HepG2 (cell line): ENCODE measurements around the gene ATP5MG. TPM values are rescaled to one million over a fixed set of nuclear protein-coding genes. Genes with fewer than 3 reads are reported as not detected.

Experiments used
- CEBPZ ChIP-seq: IDR thresholded peaks from 2 replicates; pipeline ENCODE4 v1.6.1; 2012; ENCODE audit warnings: low read length, improper control_type of control experiment
- HNRNPH1 ChIP-seq: fragments of 200-400 bp; formaldehyde crosslinking; optimal IDR thresholded peaks from 2 replicates; pipeline ENCODE3; 2017; ENCODE audit warnings: mild to moderate bottlenecking, low read depth, low read length
- KDM5A ChIP-seq: fragments of 200-600 bp; sonication (generic); IDR thresholded peaks from 2 replicates; pipeline ENCODE4 v1.7.0; 2018; ENCODE audit warnings: antibody characterized with exemption, mild to moderate bottlenecking, low read length, borderline replicate concordance
- KMT2B ChIP-seq: IDR thresholded peaks from 2 replicates; pipeline ENCODE4 v1.6.1; 2016; ENCODE audit warnings: missing genetic modification reagents, missing compliant biosample characterization
- MTERF4 ChIP-seq: sonication (generic); formaldehyde crosslinking; IDR thresholded peaks from 2 replicates; pipeline ENCODE4 v1.8.0; 2023; ENCODE audit warnings: mild to moderate bottlenecking, missing genetic modification reagents
- MTF1 ChIP-seq: sonication (generic); formaldehyde crosslinking; IDR thresholded peaks from 2 replicates; pipeline ENCODE4 v1.5.0; 2020; ENCODE audit warnings: missing genetic modification reagents
- NFYB ChIP-seq: sonication (generic); formaldehyde crosslinking; IDR thresholded peaks from 2 replicates; pipeline ENCODE4 v1.4.0; 2020; ENCODE audit warnings: missing genetic modification reagents
- TOPORS ChIP-seq: sonication (generic); formaldehyde crosslinking; IDR thresholded peaks from 2 replicates; pipeline ENCODE4 v1.8.0; 2023; ENCODE audit warnings: mild to moderate bottlenecking, missing genetic modification reagents
- YEATS4 ChIP-seq: sonication (generic); formaldehyde crosslinking; IDR thresholded peaks from 2 replicates; pipeline ENCODE4 v1.4.0; 2020; ENCODE audit warnings: missing genetic modification reagents, borderline replicate concordance
- ZFAT ChIP-seq: sonication (generic); formaldehyde crosslinking; conservative IDR thresholded peaks from 2 replicates; pipeline ENCODE4 v1.8.1; 2023; ENCODE audit warnings: missing genetic modification reagents, inconsistent platforms
- ZNF607 ChIP-seq: sonication (generic); formaldehyde crosslinking; IDR thresholded peaks from 2 replicates; pipeline ENCODE4 v1.5.1; 2020; ENCODE audit warnings: missing genetic modification reagents, mild to moderate bottlenecking, borderline replicate concordance
- ZNF850 ChIP-seq: sonication (generic); formaldehyde crosslinking; conservative IDR thresholded peaks from 2 replicates; pipeline ENCODE4 v1.9.0; 2021; ENCODE audit warnings: mild to moderate bottlenecking, missing genetic modification reagents
- ZSCAN30 ChIP-seq: sonication (generic); formaldehyde crosslinking; IDR thresholded peaks from 2 replicates; pipeline ENCODE4 v1.5.0; 2020; ENCODE audit warnings: mild to moderate bottlenecking, missing genetic modification reagents
- polyA plus RNA-seq, 8 experiments: library from polyadenylated mRNA; depleted of rRNA in 3 of 8; stranded (reverse) in 7 of 8; unstranded in 1 of 8; fragments of >200 nt; fragmentation: Illumina TruSeq in 4 of 8; extraction: Trizol in 4 of 8; gene quantifications; 2 replicates each; pipeline versions ENCODE4 v1.2.1 to v1.2.3, GENCODE V29; 2011 to 2016; ENCODE audit warnings: low read depth in 4 of 8, missing spikeins in 1 of 8, mixed read lengths in 1 of 8; ENCODE audit not compliant: insufficient read depth in 1 of 8
- total RNA-seq, 5 experiments: library from RNA; depleted of rRNA; stranded (reverse); fragments of >200 nt; fragmentation: Illumina TruSeq; extraction: Trizol; gene quantifications; 2 replicates each; pipeline ENCODE4 v1.2.3, GENCODE V29; 2016; ENCODE audit warnings: low read depth in 1 of 5
- TF ChIP-seq, protein P1 (sequence below): sonication (generic); formaldehyde crosslinking; IDR thresholded peaks from 2 replicates; pipeline ENCODE4 v1.8.0; 2022; ENCODE audit warnings: mild to moderate bottlenecking, missing genetic modification reagents, moderate library complexity
- TF ChIP-seq, protein P2 (sequence below): sonication (generic); formaldehyde crosslinking; IDR thresholded peaks from 2 replicates; pipeline ENCODE4 v1.4.0; 2020; ENCODE audit warnings: low read depth, mild to moderate bottlenecking, missing genetic modification reagents
- TF ChIP-seq, protein P3 (sequence below): sonication (generic); formaldehyde crosslinking; IDR thresholded peaks from 2 replicates; pipeline ENCODE4 v1.5.1; 2020; ENCODE audit warnings: mild to moderate bottlenecking, missing genetic modification reagents, borderline replicate concordance
- TF ChIP-seq, protein P4 (sequence below): sonication (generic); formaldehyde crosslinking; IDR thresholded peaks from 2 replicates; pipeline ENCODE4 v1.5.1; 2020; ENCODE audit warnings: mild to moderate bottlenecking, missing genetic modification reagents, moderate library complexity

Gene ATP5MG
- total and polyA plus RNA-seq, 2 of the 13 experiments (the other 11 are each of a cell fraction or from before 2014, with no cell fraction given): 260 to 320 TPM

GRCh38 chr11:118434553-118435289, 33.3 kb downstream of the ATP5MG start (continued):
- TF ChIP-seq ZNF850 (CRISPR knock-in tag): no peak
- TF ChIP-seq YEATS4: peak; percentile 75
- no peak for TF ChIP-seq NFYB (CRISPR knock-in tag)
- TF ChIP-seq, protein P1, sequence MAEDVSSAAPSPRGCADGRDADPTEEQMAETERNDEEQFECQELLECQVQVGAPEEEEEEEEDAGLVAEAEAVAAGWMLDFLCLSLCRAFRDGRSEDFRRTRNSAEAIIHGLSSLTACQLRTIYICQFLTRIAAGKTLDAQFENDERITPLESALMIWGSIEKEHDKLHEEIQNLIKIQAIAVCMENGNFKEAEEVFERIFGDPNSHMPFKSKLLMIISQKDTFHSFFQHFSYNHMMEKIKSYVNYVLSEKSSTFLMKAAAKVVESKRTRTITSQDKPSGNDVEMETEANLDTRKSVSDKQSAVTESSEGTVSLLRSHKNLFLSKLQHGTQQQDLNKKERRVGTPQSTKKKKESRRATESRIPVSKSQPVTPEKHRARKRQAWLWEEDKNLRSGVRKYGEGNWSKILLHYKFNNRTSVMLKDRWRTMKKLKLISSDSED (CRISPR knock-in tag): no peak
- TF ChIP-seq TOPORS (CRISPR knock-in tag): 0 out of 2 replicates have a peak, but pooled peaks have one; percentile 1
- TF ChIP-seq HNRNPH1: no peak
- TF ChIP-seq ZSCAN30 (CRISPR knock-in tag): no peak
- TF ChIP-seq, protein P2, sequence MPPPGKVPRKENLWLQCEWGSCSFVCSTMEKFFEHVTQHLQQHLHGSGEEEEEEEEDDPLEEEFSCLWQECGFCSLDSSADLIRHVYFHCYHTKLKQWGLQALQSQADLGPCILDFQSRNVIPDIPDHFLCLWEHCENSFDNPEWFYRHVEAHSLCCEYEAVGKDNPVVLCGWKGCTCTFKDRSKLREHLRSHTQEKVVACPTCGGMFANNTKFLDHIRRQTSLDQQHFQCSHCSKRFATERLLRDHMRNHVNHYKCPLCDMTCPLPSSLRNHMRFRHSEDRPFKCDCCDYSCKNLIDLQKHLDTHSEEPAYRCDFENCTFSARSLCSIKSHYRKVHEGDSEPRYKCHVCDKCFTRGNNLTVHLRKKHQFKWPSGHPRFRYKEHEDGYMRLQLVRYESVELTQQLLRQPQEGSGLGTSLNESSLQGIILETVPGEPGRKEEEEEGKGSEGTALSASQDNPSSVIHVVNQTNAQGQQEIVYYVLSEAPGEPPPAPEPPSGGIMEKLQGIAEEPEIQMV (CRISPR knock-in tag): peak; percentile 29; the same call in 1 of the 2 replicates
- TF ChIP-seq KDM5A: no peak
- no peak for TF ChIP-seq ZNF607 (CRISPR knock-in tag)
- peak; percentile 61; the same call in 1 of the 2 replicates for TF ChIP-seq KMT2B (CRISPR knock-in tag)
- TF ChIP-seq, protein P3, sequence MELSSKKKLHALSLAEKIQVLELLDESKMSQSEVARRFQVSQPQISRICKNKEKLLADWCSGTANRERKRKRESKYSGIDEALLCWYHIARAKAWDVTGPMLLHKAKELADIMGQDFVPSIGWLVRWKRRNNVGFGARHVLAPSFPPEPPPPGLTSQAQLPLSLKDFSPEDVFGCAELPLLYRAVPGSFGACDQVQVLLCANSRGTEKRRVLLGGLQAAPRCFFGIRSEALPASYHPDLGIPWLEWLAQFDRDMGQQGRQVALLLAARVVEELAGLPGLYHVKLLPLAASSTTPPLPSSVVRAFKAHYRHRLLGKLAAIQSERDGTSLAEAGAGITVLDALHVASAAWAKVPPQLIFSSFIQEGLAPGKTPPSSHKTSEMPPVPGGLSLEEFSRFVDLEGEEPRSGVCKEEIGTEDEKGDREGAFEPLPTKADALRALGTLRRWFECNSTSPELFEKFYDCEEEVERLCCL: peak; percentile 80; the same call in 1 of the 2 replicates
- TF ChIP-seq MTF1 (CRISPR knock-in tag): no peak
- TF ChIP-seq MTERF4 (CRISPR knock-in tag): peak; percentile 43; the same call in 1 of the 2 replicates
- no peak for TF ChIP-seq CEBPZ
- TF ChIP-seq, protein P4, sequence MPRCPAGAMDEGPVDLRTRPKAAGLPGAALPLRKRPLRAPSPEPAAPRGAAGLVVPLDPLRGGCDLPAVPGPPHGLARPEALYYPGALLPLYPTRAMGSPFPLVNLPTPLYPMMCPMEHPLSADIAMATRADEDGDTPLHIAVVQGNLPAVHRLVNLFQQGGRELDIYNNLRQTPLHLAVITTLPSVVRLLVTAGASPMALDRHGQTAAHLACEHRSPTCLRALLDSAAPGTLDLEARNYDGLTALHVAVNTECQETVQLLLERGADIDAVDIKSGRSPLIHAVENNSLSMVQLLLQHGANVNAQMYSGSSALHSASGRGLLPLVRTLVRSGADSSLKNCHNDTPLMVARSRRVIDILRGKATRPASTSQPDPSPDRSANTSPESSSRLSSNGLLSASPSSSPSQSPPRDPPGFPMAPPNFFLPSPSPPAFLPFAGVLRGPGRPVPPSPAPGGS: no peak
- no peak for TF ChIP-seq ZFAT (CRISPR knock-in tag)
